HL-60 (cell line): Measurements from ENCODE around the gene RGL4.

Experiments
- GABPA ChIP-seq: IDR thresholded peaks from 2 replicates; pipeline ENCODE4 v1.6.1; 2012; ENCODE audit warnings: low read depth
- POLR2AphosphoS5 ChIP-seq: IDR thresholded peaks from 2 replicates; pipeline ENCODE4 v1.6.1; 2012; ENCODE audit warnings: low read depth
- TF ChIP-seq, protein P1 (sequence below): IDR thresholded peaks from one replicate; pipeline ENCODE4 v1.5.1; 2011; ENCODE audit warnings: low read length, control low read depth, inconsistent platforms; ENCODE audit not compliant: insufficient read depth

DNA sequence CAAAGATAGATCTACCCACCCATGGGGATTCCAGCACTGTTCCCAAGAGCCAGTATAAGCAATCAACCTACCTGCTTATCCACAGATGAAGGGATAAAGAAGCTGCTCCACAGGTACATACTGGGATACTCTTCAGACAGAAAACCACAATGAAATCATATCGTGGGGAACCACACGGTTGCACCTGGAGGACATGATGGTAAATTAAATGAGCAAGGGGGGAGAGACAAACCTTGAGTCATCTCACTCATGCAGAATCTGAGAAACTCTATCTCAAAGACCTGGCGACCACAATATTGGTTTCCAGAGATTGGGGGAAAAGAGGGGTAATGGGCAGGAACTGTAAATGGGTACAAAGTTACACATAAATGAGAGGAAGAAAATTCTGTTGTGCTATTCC lies 14.5 kb downstream of the RGL4 start:
- TF ChIP-seq POLR2AphosphoS5 (no peak), GABPA (no peak)
- TF ChIP-seq, protein P1, sequence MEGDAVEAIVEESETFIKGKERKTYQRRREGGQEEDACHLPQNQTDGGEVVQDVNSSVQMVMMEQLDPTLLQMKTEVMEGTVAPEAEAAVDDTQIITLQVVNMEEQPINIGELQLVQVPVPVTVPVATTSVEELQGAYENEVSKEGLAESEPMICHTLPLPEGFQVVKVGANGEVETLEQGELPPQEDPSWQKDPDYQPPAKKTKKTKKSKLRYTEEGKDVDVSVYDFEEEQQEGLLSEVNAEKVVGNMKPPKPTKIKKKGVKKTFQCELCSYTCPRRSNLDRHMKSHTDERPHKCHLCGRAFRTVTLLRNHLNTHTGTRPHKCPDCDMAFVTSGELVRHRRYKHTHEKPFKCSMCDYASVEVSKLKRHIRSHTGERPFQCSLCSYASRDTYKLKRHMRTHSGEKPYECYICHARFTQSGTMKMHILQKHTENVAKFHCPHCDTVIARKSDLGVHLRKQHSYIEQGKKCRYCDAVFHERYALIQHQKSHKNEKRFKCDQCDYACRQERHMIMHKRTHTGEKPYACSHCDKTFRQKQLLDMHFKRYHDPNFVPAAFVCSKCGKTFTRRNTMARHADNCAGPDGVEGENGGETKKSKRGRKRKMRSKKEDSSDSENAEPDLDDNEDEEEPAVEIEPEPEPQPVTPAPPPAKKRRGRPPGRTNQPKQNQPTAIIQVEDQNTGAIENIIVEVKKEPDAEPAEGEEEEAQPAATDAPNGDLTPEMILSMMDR, result no peak
